HUES64 (cell line): ENCODE measurements around the gene MAT1A. TPM values are rescaled to one million over a fixed set of nuclear protein-coding genes. Genes with fewer than 3 reads are reported as not detected.

Experiments
- H3K27ac ChIP-seq: 2 replicates; pipeline ENCODE4 v1.7.0; 2013; ENCODE audit warnings: low read depth, low read length, inconsistent platforms
- H3K27me3 ChIP-seq: 2 replicates; pipeline ENCODE4 v1.6.1; 2013; ENCODE audit warnings: mild to moderate bottlenecking, low read length; ENCODE audit not compliant: insufficient read depth
- H3K36me3 ChIP-seq: 2 replicates; pipeline ENCODE4 v1.6.1; 2013; ENCODE audit warnings: mild to moderate bottlenecking, low read length; ENCODE audit not compliant: insufficient read depth
- H3K4me1 ChIP-seq: 2 replicates; pipeline ENCODE4 v1.6.1; 2013; ENCODE audit warnings: mild to moderate bottlenecking, low read length, moderate library complexity; ENCODE audit not compliant: insufficient read depth
- H3K4me3 ChIP-seq: 2 replicates; pipeline ENCODE4 v1.5.1; 2013; ENCODE audit warnings: mild to moderate bottlenecking, low read length, moderate library complexity
- H3K9ac ChIP-seq: 2 replicates; pipeline ENCODE4 v1.6.1; 2013; ENCODE audit warnings: mild to moderate bottlenecking, low read depth, low read length
- H3K9me3 ChIP-seq: 2 replicates; pipeline ENCODE4 v1.6.1; 2013; ENCODE audit warnings: low read depth, low read length; ENCODE audit not compliant: insufficient read depth
- whole genome bisulfite sequencing: fragments of 150-250, 120-280 bp; methylation state at CpG from one replicate; pipeline ENCODE4 v1.1.7; 2013; ENCODE audit warnings: missing lambda C conversion rate; 5-methylcytosine and 5-hydroxymethylcytosine counted together
- polyA plus RNA-seq, 2 experiments: library from polyadenylated mRNA; stranded (reverse); fragments of 50-300 nt; gene quantifications; one replicate each; pipeline ENCODE4 v1.2.3, GENCODE V29; 2013

MAT1A gene
- 1.0 TPM for polyA plus RNA-seq (2013, experiment 1 of 2)
- polyA plus RNA-seq (2013, experiment 2 of 2): 1.4 TPM

DNA sequence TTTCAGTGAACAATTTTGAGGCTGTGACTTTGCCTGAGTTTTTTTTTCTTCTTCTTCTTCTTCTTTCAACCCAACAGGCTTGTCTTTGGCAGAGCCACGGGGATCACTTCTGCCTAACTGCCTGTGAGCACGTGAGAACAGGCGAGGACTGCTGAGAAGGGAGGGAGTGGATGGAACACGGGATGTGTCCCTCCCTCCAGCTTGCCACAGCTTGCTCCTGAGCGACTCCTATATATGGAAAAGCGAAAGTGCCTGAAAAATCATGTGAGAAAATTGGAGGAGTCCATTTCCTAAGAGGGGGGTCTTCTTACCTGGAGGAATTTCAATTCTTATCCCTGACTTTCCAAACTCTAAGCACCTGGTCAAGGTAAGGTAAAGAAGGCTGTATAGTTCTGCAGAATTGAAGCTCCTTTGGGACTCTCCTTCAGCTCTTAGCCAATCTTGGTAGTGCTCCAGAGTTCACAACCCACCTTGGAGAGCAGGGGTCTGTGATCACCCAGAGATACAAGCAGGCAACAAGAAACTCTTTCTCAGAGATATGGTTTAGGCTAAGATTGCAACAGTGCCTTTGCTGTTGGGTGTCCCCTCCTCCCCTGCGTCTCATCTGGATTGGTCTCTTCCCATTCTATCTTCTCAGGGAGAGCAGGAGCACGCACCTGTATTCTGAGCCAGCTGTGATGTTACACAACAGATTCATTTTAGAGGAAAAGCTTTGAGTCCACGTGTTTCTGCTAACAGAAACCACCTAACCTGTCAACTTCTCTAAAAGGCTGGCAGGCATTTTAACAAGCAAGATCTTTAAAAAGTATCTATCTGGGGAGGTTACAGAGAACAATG is at the start of gene MAT1A:
Gene MAT1A (minus strand): TSS at position 208 of the 837 bp plus-strand sequence. CDS start 235 bp downstream, outside the sequence.
- H3K9ac ChIP-seq: peak within 1 kb of the TSS; percentile 20; the same call in 1 of the 2 replicates
- WGBS: 68% methylated on average over 8 of the region's 9 CpGs

GRCh38 chr10:80333983-80334382 is 44.5 kb upstream of the MAT1A start:
- 100% methylated on average over 1 of the region's 1 CpG for WGBS
- Histone ChIP-seq H3K27ac (no peak overlapping the region), H3K9me3 (peaks cover 2% of the 10 kb centered on the region; the same call in 1 of the 2 replicates), H3K4me3 (no peak overlapping the region), H3K9ac (no peak overlapping the region), H3K27me3 (no peaks in the 10 kb centered on the region), H3K36me3 (no peaks in the 10 kb centered on the region), H3K4me1 (no peaks in the 10 kb centered on the region)

More for the DNA sequence above, at the start of gene MAT1A:
- H3K27me3 ChIP-seq: no peaks in the 10 kb centered on the region
- H3K27ac ChIP-seq: no peak within 1 kb of the TSS
- H3K36me3 ChIP-seq: no peaks in the 10 kb centered on the region
- H3K9me3 ChIP-seq: no peaks in the 10 kb centered on the region
- no peak within 1 kb of the TSS; the same call in 1 of the 2 replicates for H3K4me3 ChIP-seq
- H3K4me1 ChIP-seq: peaks cover 6% of the 10 kb centered on the region

DNA sequence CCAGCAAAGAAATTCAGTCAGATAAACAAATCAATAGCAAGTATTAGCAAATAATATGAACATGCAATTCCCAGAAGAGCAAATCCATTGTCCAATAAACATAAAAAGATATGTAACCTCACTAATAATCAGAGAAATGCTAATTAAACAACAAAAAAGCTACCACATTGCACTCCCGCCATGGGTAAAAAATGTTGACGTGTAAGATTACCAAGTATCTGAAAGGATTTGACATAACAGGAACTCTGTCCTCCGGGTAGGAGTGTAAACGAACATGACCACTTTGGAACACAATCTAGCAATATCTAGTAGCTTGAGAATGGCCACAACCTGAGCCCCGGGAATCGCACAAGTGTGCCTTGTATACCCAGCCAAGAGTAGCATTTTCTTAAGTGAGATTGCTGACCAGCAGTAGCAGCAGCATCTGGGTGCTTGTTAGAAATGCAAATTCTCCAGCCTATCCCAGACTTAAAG is 35.5 kb upstream of the MAT1A start:
- Histone ChIP-seq H3K9me3 (no peaks in the 10 kb centered on the region), H3K27me3 (no peaks in the 10 kb centered on the region), H3K9ac (no peak overlapping the region), H3K36me3 (no peaks in the 10 kb centered on the region), H3K4me1 (peaks cover 5% of the 10 kb centered on the region; the same call in 1 of the 2 replicates), H3K4me3 (no peak overlapping the region), H3K27ac (no peak overlapping the region)
- 93% methylated on average over 6 of the region's 6 CpGs for WGBS

GRCh38 chr10:80324086-80324485 is 34.6 kb upstream of the MAT1A start:
- Histone ChIP-seq H3K9ac (no peak overlapping the region), H3K36me3 (no peaks in the 10 kb centered on the region), H3K27me3 (no peaks in the 10 kb centered on the region), H3K27ac (no peak overlapping the region), H3K4me3 (no peak overlapping the region), H3K4me1 (peaks cover 5% of the 10 kb centered on the region; the same call in 1 of the 2 replicates), H3K9me3 (no peaks in the 10 kb centered on the region)
- 79% methylated on average over 1 of the region's 1 CpG for WGBS

GRCh38 chr10:80323311-80323710 is 33.9 kb upstream of the MAT1A start:
- Histone ChIP-seq H3K9ac (no peak overlapping the region), H3K4me3 (no peak overlapping the region), H3K9me3 (no peaks in the 10 kb centered on the region), H3K4me1 (peaks cover 5% of the 10 kb centered on the region; the same call in 1 of the 2 replicates), H3K27me3 (no peaks in the 10 kb centered on the region), H3K27ac (no peak overlapping the region), H3K36me3 (no peaks in the 10 kb centered on the region)
- 69% methylated on average over 3 of the region's 3 CpGs for WGBS

DNA sequence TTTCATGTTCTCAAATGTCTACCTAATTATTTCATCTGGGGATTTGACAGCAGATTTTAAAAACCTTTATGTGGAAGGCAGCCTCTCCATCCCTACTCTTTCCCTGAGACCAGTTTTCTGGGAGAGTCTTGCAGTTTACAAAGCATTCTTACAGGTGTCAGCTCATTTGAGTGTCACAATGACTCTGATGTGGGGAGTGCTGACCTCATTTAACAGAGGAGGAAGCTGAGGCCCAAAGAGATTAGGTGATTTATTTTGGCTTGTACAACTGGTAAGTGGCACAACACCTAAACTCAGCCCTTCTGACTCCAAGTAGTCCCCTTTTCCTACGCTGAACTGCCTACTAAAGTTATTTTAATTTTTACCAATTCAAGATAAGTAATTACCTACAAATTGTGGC is 33.3 kb upstream of the MAT1A start:
- Histone ChIP-seq H3K36me3 (no peaks in the 10 kb centered on the region), H3K4me1 (peaks cover 5% of the 10 kb centered on the region; the same call in 1 of the 2 replicates), H3K9ac (no peak overlapping the region), H3K4me3 (no peak overlapping the region), H3K27ac (no peak overlapping the region), H3K9me3 (no peaks in the 10 kb centered on the region), H3K27me3 (no peaks in the 10 kb centered on the region)
- WGBS: 100% methylated on average over 1 of the region's 1 CpG

GRCh38 chr10:80322158-80322557 is 32.7 kb upstream of the MAT1A start:
- H3K9me3 ChIP-seq: no peaks in the 10 kb centered on the region
- peaks cover 5% of the 10 kb centered on the region; the same call in 1 of the 2 replicates for H3K4me1 ChIP-seq
- no peaks in the 10 kb centered on the region for H3K27me3 ChIP-seq
- no peak overlapping the region for H3K27ac ChIP-seq
- no peak overlapping the region for H3K4me3 ChIP-seq
- no peak overlapping the region for H3K9ac ChIP-seq
- 100% methylated on average over 1 of the region's 2 CpGs for WGBS
- H3K36me3 ChIP-seq: no peaks in the 10 kb centered on the region

- Histone ChIP-seq H3K9ac (no peak overlapping the region), H3K27ac (no peak overlapping the region), H3K27me3 (no peaks in the 10 kb centered on the region), H3K4me3 (no peak overlapping the region), H3K9me3 (no peaks in the 10 kb centered on the region), H3K4me1 (peaks cover 5% of the 10 kb centered on the region; the same call in 1 of the 2 replicates), H3K36me3 (no peaks in the 10 kb centered on the region)
- whole genome bisulfite sequencing: 87% methylated on average over 2 of the region's 5 CpGs
These were observed 31.7 kb upstream of the MAT1A start for GRCh38 chr10:80321183-80321582.

DNA sequence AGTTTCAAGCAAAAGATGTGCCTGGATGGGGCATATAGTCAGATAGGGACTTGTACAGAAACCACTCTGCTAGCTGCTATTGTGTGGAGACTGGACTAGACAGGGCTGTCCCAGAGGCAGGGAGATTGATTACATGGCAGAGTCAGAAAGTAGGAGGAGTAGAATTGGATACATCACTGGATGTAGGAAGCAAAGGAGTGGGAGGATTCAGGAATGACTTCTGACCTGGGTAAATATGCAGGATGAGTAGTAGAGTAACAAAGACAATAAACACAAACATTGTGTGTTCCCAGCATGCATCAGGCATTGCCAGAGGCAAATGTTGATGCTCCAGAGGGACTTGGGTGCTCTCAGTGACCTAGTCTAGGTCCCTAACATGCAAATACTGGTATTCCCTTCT is 30.9 kb upstream of the MAT1A start:
- Histone ChIP-seq H3K27ac (no peak overlapping the region), H3K27me3 (no peaks in the 10 kb centered on the region), H3K4me3 (no peak overlapping the region), H3K9ac (no peak overlapping the region), H3K9me3 (no peaks in the 10 kb centered on the region), H3K36me3 (no peaks in the 10 kb centered on the region), H3K4me1 (peaks cover 5% of the 10 kb centered on the region; the same call in 1 of the 2 replicates)

DNA sequence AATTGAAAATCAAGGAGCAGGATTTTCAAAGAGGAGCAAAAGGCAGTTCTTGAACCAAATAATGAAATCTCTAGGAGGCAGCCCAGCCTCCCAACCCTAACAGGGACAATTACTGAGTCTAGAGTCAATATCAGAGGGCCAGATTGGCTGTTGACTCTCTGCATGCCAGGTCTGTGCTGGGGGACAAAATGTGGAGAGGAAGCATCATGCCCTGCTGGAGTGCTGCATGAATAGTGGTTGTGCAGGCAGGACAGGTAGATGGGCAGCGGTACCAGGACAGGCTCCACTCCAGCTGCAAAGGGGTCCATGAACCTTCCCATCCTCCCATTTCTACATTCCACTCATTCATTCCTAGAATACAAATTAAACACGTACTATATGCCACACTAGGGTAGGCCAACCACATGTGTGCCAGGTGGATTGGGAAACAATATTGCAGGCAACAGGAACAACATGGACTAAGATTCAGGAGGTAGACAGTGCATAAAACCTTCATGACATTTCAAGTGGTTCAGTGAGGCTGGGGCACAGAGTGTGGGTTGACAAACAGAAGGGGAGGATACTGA is 30.4 kb upstream of the MAT1A start:
- no peaks in the 10 kb centered on the region for H3K9me3 ChIP-seq
- H3K27me3 ChIP-seq: no peaks in the 10 kb centered on the region
- H3K27ac ChIP-seq: no peak overlapping the region
- WGBS: 94% methylated on average over 2 of the region's 2 CpGs
- H3K9ac ChIP-seq: no peak overlapping the region
- H3K4me3 ChIP-seq: no peak overlapping the region
- H3K4me1 ChIP-seq: 0 out of 2 replicates have a peak, but pooled peaks cover under 1% of the 10 kb centered on the region
- no peaks in the 10 kb centered on the region for H3K36me3 ChIP-seq

DNA sequence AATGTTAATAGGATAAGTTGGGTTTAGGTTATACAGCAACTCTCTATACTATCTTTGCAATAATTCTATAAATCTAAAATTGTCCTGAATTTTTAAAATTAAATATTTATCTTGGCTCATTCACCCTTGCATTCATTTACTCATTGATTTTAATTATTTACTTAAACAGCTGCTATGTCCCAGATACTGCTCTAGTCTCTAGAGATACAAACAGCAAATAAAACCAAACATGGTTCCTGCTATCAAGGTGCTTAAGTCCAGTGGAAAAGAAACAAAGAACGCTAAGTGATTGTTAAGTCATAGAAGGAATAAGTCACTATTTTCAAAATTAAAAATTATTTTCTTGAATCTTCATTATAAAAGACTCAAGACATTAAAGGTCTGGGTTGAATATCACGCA is 29.9 kb upstream of the MAT1A start:
- Histone ChIP-seq H3K4me1 (no peaks in the 10 kb centered on the region), H3K27me3 (no peaks in the 10 kb centered on the region), H3K27ac (no peak overlapping the region), H3K9me3 (no peaks in the 10 kb centered on the region), H3K9ac (no peak overlapping the region), H3K4me3 (no peak overlapping the region), H3K36me3 (no peaks in the 10 kb centered on the region)
- WGBS: 100% methylated on average over 2 of the region's 2 CpGs
